Common myeloid progenitor, CD34-positive (primary cell): Measurements from ENCODE around the gene PLIN5.

Source experiments
- CTCF ChIA-PET: fragments of 350-600 bp; sonication (Branson Sonifier 250); formaldehyde crosslinking; loops from one replicate; lab custom pipeline; 2021; ENCODE audit warnings: antibody characterized with exemption; lab: Charles Lee
- POLR2A ChIA-PET: fragments of 350-600 bp; sonication (Branson Sonifier 250); formaldehyde crosslinking; loops from one replicate; lab custom pipeline; 2021; ENCODE audit warnings: antibody characterized with exemption; lab: Charles Lee
- DNase-seq, 3 donors: peaks; one replicate each; pipeline versions ENCODE4 v3.0.0 to v3.0.0-alpha.2; 2013
- H3K27ac ChIP-seq, 2 experiments: 1 replicate in 1 of 2; 2 replicates in 1 of 2; pipeline ENCODE4 v1.7.0; 2013; ENCODE audit warnings: inconsistent platforms in 2 of 2, low read length in 2 of 2, mild to moderate bottlenecking in 2 of 2, low read depth in 1 of 2, moderate library complexity in 1 of 2; ENCODE audit not compliant: severe bottlenecking in 2 of 2, insufficient read depth in 1 of 2, poor library complexity in 1 of 2
- H3K27me3 ChIP-seq, 5 experiments: replicated peaks in 2 of 5; 1 replicate in 3 of 5; 2 replicates in 2 of 5; pipeline versions ENCODE4 v1.6.1 to v1.7.0; 2013; ENCODE audit warnings: low read length in 4 of 5, mild to moderate bottlenecking in 2 of 5, moderate library complexity in 2 of 5, inconsistent platforms in 1 of 5; ENCODE audit not compliant: insufficient read depth in 5 of 5, control insufficient read depth in 4 of 5
- H3K36me3 ChIP-seq, 4 experiments: 1 replicate in 2 of 4; 2 replicates in 2 of 4; pipeline versions ENCODE4 v1.6.1 to v1.7.0; 2013; ENCODE audit warnings: low read length in 3 of 4, control low read depth in 1 of 4, mild to moderate bottlenecking in 1 of 4; ENCODE audit not compliant: control insufficient read depth in 4 of 4, insufficient read depth in 4 of 4
- H3K4me1 ChIP-seq, 4 experiments: 1 replicate in 3 of 4; 2 replicates in 1 of 4; pipeline versions ENCODE4 v1.6.1 to v1.7.1; 2013; ENCODE audit warnings: low read length in 3 of 4, mild to moderate bottlenecking in 3 of 4, control low read depth in 1 of 4, inconsistent platforms in 1 of 4, moderate library complexity in 1 of 4; ENCODE audit not compliant: control insufficient read depth in 4 of 4, insufficient read depth in 4 of 4; ENCODE audit errors: control extremely low read depth in 1 of 4
- H3K4me3 ChIP-seq, 7 experiments: 1 replicate in 4 of 7; 2 replicates in 3 of 7; pipeline versions ENCODE4 v1.5.1 to v1.7.0; 2013; ENCODE audit warnings: mild to moderate bottlenecking in 7 of 7, low read length in 6 of 7, moderate library complexity in 6 of 7, inconsistent platforms in 2 of 7, low read depth in 2 of 7, control low read depth in 1 of 7; ENCODE audit not compliant: insufficient read depth in 4 of 7, control insufficient read depth in 1 of 7; ENCODE audit errors: extremely low read depth in 1 of 7
- H3K9me3 ChIP-seq, 5 experiments: 1 replicate in 4 of 5; 2 replicates in 1 of 5; pipeline versions ENCODE4 v1.6.1 to v1.7.1; 2013; ENCODE audit warnings: low read length in 4 of 5, mild to moderate bottlenecking in 2 of 5, inconsistent platforms in 1 of 5, low read depth in 1 of 5, moderate library complexity in 1 of 5; ENCODE audit not compliant: control insufficient read depth in 4 of 5, insufficient read depth in 2 of 5; ENCODE audit errors: control extremely low read depth in 1 of 5
- WGBS: methylation state at CpG from one replicate; pipeline ENCODE4 v1.1.5; 2013; ENCODE audit not compliant: insufficient coverage; 5-methylcytosine and 5-hydroxymethylcytosine counted together

The PLIN5 gene

GRCh38 chr19:4575267-4576015 lies 40.4 kb upstream of the PLIN5 start:
- H3K27me3 ChIP-seq: peaks cover 0 to 61% (median 8%) of the 10 kb centered on the region in 5 experiments
- ChIA-PET POLR2A (interaction anchor here (1.1 kb wide), 1 partner anchor 61 kb away, joined by 6 read pairs; no protein-coding TSS in a partner anchor), CTCF (interaction anchor here (0.9 to 3.6 kb wide), 14 partner anchors 9 to 84 kb away, joined by 3 to 36 read pairs (median 6); partner anchors contain the start of gene PLIN5)
- WGBS: 21% methylated on average over 18 of the region's 19 CpGs
- no peaks in the 10 kb centered on the region for H3K36me3 ChIP-seq
- no peak overlapping the region for H3K27ac ChIP-seq
- no peaks in the 10 kb centered on the region for H3K9me3 ChIP-seq
- peak in 2 of 3 donors; percentile 48 to 53 for DNase-seq
- no peak overlapping the region for H3K4me3 ChIP-seq
- peaks cover 0 to 6% (median 4%) of the 10 kb centered on the region in 4 experiments for H3K4me1 ChIP-seq

DNA sequence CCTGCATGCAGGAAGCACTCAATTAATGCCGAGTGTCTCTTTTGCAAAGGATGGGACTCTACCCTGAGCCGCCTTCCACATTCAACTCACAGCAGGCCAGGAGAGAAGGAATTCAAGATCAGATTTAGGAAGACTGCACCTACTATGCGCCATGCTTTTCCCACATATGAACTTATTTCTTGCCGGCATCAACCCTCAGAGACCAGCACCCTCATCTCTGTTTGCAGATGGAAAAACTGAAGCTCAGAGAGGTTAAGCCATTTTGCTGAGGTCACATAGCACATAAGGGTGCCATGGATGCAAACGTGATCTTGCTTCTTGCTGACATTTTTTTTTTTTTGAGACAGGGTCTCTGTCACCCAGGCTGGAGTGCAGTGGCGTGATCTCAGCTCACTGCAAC lies 38.7 kb upstream of the PLIN5 start:
- 85% methylated on average over 5 of the region's 6 CpGs for WGBS
- ChIA-PET CTCF (interaction anchor here (0.8 to 1.6 kb wide), 8 partner anchors 11 to 64 kb away, joined by 3 to 6 read pairs (median 3); no protein-coding TSS in a partner anchor), POLR2A (no interaction called here)
- Histone ChIP-seq H3K27me3 (peaks cover 0 to 44% (median 2%) of the 10 kb centered on the region in 5 experiments), H3K4me1 (peaks cover 0 to 6% (median 1%) of the 10 kb centered on the region in 4 experiments), H3K4me3 (no peak overlapping the region), H3K36me3 (no peaks in the 10 kb centered on the region), H3K9me3 (no peaks in the 10 kb centered on the region), H3K27ac (no peak overlapping the region)
- DNase-seq: no peak

DNA sequence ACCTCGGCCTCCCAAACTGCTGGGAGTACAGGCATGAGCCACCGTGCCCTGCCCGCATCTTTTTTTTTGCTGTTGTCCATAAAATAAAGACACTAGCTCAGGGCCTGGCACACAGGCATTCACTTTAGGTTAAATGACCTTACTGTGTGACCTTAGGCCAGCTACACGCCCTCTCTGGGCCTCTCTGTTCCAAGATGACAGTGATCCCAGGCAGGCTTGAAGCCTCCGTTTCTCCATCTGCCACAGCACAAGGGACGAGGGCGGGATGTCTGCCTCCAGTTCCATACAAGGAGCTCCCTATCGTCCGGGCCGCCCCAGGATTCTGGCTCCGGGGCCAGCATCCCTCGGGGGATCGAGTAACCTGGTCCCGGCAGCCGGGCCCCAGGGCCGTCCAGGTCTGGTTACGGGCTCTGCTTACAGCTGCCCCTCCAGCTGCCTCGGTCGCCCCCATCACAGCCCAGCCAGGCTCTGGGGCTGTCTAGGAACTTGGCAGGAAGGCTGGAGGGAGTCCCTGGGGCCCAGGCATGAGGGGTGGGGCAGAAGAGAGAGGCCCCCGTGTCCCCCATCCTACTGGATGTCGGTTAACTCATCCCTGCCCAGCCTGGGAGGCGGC lies 36.4 kb upstream of the PLIN5 start:
- Histone ChIP-seq H3K36me3 (no peaks in the 10 kb centered on the region), H3K27me3 (peaks cover 0 to 27% (median 0%) of the 10 kb centered on the region in 5 experiments), H3K9me3 (no peaks in the 10 kb centered on the region), H3K4me3 (no peak overlapping the region), H3K27ac (no peak overlapping the region), H3K4me1 (peaks cover 0 to 6% (median 1%) of the 10 kb centered on the region in 4 experiments)
- CTCF ChIA-PET: interaction anchor here (0.8 to 5.9 kb wide), 7 partner anchors 8 to 66 kb away, joined by 3 to 46 read pairs (median 5); no protein-coding TSS in a partner anchor
- POLR2A ChIA-PET: interaction anchor here (0.6 kb wide), 1 partner anchor 275 kb away, joined by 3 read pairs; no protein-coding TSS in a partner anchor
- WGBS: 81% methylated on average over 19 of the region's 22 CpGs
- DNase-seq: no peak

DNA sequence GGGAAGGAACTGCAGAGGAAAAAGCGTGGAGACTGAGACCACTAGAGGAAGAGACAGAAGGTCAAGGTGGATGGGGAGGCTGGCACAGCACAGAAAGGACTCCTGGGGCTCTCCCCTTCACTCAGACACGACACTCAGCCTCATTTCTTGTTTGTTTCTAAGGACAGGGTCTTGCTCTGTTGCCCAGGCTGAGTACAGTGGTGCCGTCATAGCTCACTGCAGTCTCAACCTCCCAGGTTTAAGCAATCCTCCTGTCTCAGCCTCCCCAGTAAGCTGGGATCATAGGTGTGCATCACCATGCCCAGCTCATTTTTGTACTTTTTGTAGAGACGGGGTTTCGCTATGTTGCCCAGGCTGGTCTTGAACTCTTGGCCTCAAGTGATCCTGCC lies 35.9 kb upstream of the PLIN5 start:
- ChIA-PET CTCF (interaction anchor here (0.6 to 5.9 kb wide), 8 partner anchors 8 to 66 kb away, joined by 3 to 46 read pairs (median 4); no protein-coding TSS in a partner anchor), POLR2A (interaction anchor here (0.6 kb wide), 1 partner anchor 275 kb away, joined by 3 read pairs; no protein-coding TSS in a partner anchor)
- H3K4me1 ChIP-seq: peaks cover 0 to 6% (median 1%) of the 10 kb centered on the region in 4 experiments
- DNase-seq: no peak
- H3K27me3 ChIP-seq: peaks cover 0 to 22% (median 0%) of the 10 kb centered on the region in 5 experiments
- no peaks in the 10 kb centered on the region for H3K9me3 ChIP-seq
- H3K27ac ChIP-seq: no peak overlapping the region
- 90% methylated on average over 5 of the region's 5 CpGs for WGBS
- H3K4me3 ChIP-seq: no peak overlapping the region
- no peaks in the 10 kb centered on the region for H3K36me3 ChIP-seq

GRCh38 chr19:4570402-4570801 lies 35.4 kb upstream of the PLIN5 start:
- H3K27ac ChIP-seq: no peak overlapping the region
- DNase-seq: no peak
- H3K36me3 ChIP-seq: no peaks in the 10 kb centered on the region
- ChIA-PET POLR2A (interaction anchor here (0.6 kb wide), 1 partner anchor 276 kb away, joined by 3 read pairs; no protein-coding TSS in a partner anchor), CTCF (interaction anchor here (0.6 to 5.9 kb wide), 9 partner anchors 9 to 97 kb away, joined by 3 to 46 read pairs (median 4); no protein-coding TSS in a partner anchor)
- WGBS: 97% methylated on average over 10 of the region's 11 CpGs
- peaks cover 0 to 17% (median 0%) of the 10 kb centered on the region in 5 experiments for H3K27me3 ChIP-seq
- H3K9me3 ChIP-seq: no peaks in the 10 kb centered on the region
- H3K4me3 ChIP-seq: no peak overlapping the region
- H3K4me1 ChIP-seq: peaks cover 0 to 6% (median 0%) of the 10 kb centered on the region in 4 experiments

- CTCF ChIA-PET: interaction anchor here (0.6 to 5.9 kb wide), 5 partner anchors 9 to 68 kb away, joined by 3 to 46 read pairs (median 3); no protein-coding TSS in a partner anchor
- H3K9me3 ChIP-seq: no peaks in the 10 kb centered on the region
- 30% methylated on average over 3 of the region's 7 CpGs for WGBS
- no peaks in the 10 kb centered on the region for H3K36me3 ChIP-seq
- peaks cover 0 to 5% (median 2%) of the 10 kb centered on the region in 4 experiments for H3K4me1 ChIP-seq
- POLR2A ChIA-PET: interaction anchor here (1.0 kb wide), 1 partner anchor 189 kb away, joined by 3 read pairs; no protein-coding TSS in a partner anchor
- no peak overlapping the region for H3K27ac ChIP-seq
- peaks cover 0 to 4% (median 0%) of the 10 kb centered on the region in 5 experiments for H3K27me3 ChIP-seq
- DNase-seq: peak in 2 of 3 donors; percentile 56 to 62
- no peak overlapping the region for H3K4me3 ChIP-seq
These were observed 33.9 kb upstream of the PLIN5 start for GRCh38 chr19:4568886-4569285.
